Measurements from ENCODE around the gene PAGE2.

GRCh38 chrX:55130481-55130880, 41.7 kb downstream of the PAGE2 start:
- no peak for TF ChIP-seq POLR2A (IDR thresholded peaks at IDR 0.05)
- TF ChIP-seq, protein P1, sequence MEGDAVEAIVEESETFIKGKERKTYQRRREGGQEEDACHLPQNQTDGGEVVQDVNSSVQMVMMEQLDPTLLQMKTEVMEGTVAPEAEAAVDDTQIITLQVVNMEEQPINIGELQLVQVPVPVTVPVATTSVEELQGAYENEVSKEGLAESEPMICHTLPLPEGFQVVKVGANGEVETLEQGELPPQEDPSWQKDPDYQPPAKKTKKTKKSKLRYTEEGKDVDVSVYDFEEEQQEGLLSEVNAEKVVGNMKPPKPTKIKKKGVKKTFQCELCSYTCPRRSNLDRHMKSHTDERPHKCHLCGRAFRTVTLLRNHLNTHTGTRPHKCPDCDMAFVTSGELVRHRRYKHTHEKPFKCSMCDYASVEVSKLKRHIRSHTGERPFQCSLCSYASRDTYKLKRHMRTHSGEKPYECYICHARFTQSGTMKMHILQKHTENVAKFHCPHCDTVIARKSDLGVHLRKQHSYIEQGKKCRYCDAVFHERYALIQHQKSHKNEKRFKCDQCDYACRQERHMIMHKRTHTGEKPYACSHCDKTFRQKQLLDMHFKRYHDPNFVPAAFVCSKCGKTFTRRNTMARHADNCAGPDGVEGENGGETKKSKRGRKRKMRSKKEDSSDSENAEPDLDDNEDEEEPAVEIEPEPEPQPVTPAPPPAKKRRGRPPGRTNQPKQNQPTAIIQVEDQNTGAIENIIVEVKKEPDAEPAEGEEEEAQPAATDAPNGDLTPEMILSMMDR (IDR thresholded peaks at IDR 0.05): no peak
